Iris pigment epithelial cell (primary cell): ENCODE results near the gene TMEM117.
A peak's percentile ranks its signal among the peaks of the same experiment; 100 is the strongest.
"Not testable (repeated sequence)": the region's sequence is repeated elsewhere in the genome, so short reads cannot be mapped to it uniquely, and the experiment has no call there.

Experiments used
- DNase-seq: peaks from one replicate; pipeline ENCODE4 v3.0.0-alpha.2; 2011; ENCODE audit warnings: low read depth

TMEM117 gene

GRCh38 chr12:44296624-44297197 lies 460.8 kb downstream of the TMEM117 start:
- no peak for DNase-seq

GRCh38 chr12:44299524-44299923 lies 463.6 kb downstream of the TMEM117 start:
- no peak for DNase-seq

DNA sequence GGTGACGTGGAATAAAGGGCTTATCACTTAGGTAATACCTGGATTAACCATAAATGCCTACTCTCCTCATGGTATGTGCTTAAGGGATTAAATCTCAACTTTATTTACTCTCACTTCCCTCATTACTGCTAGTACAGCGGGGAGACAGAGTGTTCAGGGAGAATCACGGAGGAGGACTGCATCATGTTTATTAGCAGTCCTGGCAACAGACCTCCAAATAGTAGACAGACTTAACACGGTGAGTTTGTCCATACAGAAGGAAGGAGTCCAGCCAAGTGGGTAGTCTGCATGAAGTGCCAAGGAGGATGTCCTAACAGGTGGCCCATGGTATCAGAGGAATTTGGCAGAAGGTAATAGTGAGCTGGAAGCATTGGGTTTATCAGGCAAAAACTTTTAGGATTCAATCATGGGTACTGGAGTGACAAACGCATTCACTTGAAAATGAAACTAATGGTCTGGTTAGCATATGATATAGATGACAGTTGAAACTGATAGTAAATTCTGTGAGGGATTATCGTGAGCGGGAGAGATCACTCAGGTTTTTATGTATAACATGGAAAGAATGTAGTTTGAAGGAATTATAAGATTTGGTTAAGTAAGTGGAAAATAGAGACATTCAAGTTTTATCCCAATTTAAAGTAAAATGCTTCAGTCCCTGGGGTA lies 471.8 kb downstream of the TMEM117 start:
- DNase-seq: no peak

- DNase-seq: no peak
Measured at GRCh38 chr12:44313188-44313587, 477.3 kb downstream of the TMEM117 start.

DNA sequence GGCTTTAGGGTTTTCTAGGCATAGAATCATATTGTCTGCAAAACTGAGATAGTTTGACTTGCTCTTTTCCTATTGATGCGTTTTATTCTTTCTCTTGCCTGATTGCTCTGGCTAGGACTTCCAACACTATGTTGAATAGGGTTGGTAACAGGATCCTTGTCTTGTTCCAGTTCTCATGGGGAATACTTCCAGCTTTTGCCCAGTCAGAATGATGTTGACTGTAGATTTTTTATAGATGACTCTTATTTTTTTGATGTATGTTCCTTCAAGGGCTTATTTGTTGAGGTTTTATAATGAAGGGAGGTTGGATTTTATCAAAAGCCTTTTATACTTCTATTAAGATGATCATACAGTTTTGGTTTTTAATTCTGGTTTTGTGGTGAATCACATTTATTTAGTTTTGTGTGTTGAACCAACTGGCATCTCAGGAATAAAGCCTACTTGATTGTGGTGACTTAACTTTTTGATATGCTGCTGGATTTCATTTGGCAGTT lies 478.2 kb downstream of the TMEM117 start:
- no peak for DNase-seq

- DNase-seq: peak; percentile 17
Measured at GRCh38 chr12:44317651-44318126, 481.8 kb downstream of the TMEM117 start.

DNA sequence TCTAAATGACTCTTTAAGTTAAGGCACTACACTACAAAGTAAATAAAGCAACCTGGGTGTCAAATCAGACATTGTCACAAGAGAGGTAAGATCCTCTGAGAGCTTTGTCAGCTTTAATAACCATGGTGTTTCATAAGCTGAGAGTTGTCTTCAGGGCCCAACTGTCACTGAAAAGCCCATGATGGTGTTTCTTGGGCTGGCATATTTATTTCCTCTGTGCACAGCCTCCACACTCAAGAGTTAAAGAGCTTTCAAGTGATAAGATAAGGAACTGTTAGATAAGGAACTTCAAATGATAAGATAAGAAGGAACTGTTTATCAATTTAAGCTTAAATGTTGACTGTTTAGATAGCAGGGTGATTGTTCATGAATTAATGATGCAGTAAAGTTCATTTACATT lies 495.4 kb downstream of the TMEM117 start:
- DNase-seq: no peak

- no peak for DNase-seq
Measured at GRCh38 chr12:44334347-44334746, 498.5 kb downstream of the TMEM117 start.

GRCh38 chr12:44335030-44335429 lies 499.1 kb downstream of the TMEM117 start:
- DNase-seq: no peak

- DNase-seq: no peak
Measured at GRCh38 chr12:44336577-44336976, 500.7 kb downstream of the TMEM117 start.

GRCh38 chr12:44342371-44342770 lies 506.5 kb downstream of the TMEM117 start:
- no peak for DNase-seq

DNA sequence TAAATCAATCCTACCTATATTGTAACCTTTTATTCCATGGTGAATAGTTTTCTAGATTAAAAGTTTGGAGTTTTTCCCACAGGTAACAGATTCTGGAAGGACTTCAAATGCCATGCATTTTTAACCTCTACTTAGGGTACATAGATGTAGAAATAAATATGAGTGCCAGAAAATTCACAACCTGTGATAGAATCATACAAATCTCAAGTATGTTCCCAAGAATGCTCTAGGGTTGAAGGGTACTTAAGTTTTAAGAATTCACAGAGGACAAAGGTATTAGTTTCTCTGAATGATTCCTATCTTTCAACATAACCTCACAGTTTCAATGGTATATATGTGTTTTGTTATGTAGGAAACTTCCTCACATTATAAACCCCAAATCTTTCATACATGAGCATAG lies 511.3 kb downstream of the TMEM117 start:
- no peak for DNase-seq

DNA sequence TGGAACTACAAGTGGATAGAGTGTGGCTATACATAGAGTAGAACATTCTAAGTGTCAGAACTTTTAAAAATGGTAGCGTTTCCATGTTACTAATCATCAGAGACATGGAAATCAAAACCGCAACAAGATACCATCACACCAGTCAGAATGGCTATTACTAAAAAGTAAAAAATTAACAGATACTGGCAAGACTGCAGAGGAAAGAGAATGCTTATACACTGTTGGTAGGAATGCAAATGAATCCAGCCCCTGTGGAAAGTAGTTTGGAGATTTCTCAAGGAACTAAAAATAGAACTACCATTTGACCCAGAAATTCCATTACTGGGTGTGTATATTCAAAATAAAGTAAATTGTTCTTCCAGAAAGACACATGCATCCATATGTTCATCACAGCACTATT lies 521.6 kb downstream of the TMEM117 start:
- no peak for DNase-seq

- DNase-seq: no peak
Measured at GRCh38 chr12:44358636-44359035, 522.8 kb downstream of the TMEM117 start.

- no peak for DNase-seq
Measured at GRCh38 chr12:44362947-44363346, 527.1 kb downstream of the TMEM117 start.

DNA sequence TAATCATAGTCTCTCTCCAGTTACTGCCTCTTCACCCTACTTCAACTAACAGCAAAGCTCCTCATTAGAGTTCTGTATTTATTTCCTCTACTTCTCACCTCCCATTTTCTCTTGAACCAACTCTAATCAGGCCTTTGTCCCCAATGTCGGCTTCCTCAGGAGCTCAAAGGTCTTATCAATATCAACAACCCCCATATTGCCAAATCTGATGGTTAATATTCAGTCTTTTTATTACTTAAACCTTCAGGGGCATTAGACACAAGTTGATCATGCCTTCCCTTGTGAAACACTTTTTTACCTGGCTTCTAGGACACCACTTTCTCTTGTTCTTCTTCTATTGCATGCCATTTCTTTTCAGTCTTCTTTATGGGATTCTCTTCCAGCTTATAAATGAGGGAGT lies 531.3 kb downstream of the TMEM117 start:
- DNase-seq: no peak

DNA sequence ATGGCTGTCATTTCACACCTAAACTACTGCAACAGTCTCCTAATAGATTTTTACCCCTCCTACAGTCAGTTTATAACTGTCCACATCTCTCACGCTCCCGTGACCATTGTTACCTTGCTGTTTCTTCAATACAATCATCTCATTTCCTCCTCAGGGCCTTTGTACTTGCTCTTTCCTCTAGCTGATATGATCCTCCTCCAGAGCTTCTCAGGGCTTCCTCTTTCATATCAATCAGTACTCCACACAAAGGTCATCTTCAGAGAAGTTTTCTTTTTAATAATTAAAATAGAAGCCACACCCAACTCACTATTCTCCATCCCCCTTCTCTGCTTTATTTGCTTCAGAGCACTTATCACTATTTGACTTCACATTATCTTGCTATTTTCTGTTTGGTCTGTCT lies 532.0 kb downstream of the TMEM117 start:
- no peak for DNase-seq

DNA sequence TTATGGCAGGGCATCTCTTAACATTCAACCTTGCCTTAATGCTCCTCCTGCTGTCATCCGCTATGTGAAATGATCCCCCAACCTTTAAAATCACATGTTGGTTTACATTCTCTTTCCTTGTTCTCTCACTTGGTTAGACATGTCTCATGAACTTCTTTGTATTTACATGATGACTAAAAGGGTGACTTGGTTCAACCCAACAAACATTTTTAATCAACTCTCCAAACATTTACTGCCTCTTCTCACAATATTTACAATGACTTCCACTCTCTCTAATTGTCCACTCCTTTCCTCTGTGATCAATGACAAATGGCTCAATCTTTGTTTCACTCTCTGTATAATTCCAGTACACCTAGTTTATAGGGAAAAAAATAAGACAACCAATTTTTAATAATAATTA lies 534.1 kb downstream of the TMEM117 start:
- DNase-seq: no peak

GRCh38 chr12:44370982-44371381 lies 535.1 kb downstream of the TMEM117 start:
- no peak for DNase-seq

DNA sequence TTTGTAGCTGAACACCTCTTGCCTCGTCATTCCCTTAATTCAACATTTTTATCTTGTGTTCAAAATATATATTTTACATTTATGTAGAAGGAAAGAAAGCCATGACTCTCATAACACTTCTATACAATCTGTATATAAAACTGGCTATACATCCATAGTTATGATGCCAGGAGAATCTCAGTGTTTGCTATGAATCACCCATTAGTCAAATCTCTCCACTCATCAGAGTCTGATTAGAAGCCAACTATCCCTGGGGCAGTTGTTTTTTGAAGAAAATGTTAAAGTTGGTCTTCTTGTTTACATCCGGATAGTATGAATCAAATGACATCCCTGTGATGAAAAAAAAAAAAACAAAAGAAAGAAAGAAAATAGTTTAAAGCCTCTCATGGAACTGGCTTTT lies 536.4 kb downstream of the TMEM117 start:
- peak; percentile 10 for DNase-seq

GRCh38 chr12:44375694-44376093 lies 539.8 kb downstream of the TMEM117 start:
- no peak for DNase-seq

- no peak for DNase-seq
Measured at GRCh38 chr12:44377443-44378187, 541.7 kb downstream of the TMEM117 start.

- not testable (repeated sequence) for DNase-seq
Measured at GRCh38 chr12:44379113-44379512, 543.2 kb downstream of the TMEM117 start.
